ENCODE measurements around the gene PSMG1.

PSMG1 gene

GRCh38 chr21:39182016-39182415 lies 1.2 kb downstream of the PSMG1 start:
- peak; percentile 21 for DNase-seq (ENCODE audit: low read depth)
- no peak for TF ChIP-seq CTCF (conservative IDR thresholded peaks at IDR 0.05; ENCODE audit: low read depth, low read length)
- H3K4me3 ChIP-seq (ENCODE audit: low read depth, low read length): peak overlapping the region; percentile 93

- no peak for TF ChIP-seq CTCF (conservative IDR thresholded peaks at IDR 0.05; ENCODE audit: low read depth, low read length)
- H3K4me3 ChIP-seq (ENCODE audit: low read depth, low read length): no peak overlapping the region
These were observed 1.9 kb downstream of the PSMG1 start for GRCh38 chr21:39181205-39181818.

GRCh38 chr21:39180429-39181019 lies 2.7 kb downstream of the PSMG1 start:
- DNase-seq (ENCODE audit: low read depth): peak; percentile 36
- no peak overlapping the region for H3K4me3 ChIP-seq (ENCODE audit: low read depth, low read length)
- peak; percentile 38 for TF ChIP-seq CTCF (conservative IDR thresholded peaks at IDR 0.05; ENCODE audit: low read depth, low read length)

More at GRCh38 chr21:39181205-39181818, 1.9 kb downstream of the PSMG1 start:
- no peak for DNase-seq (ENCODE audit: low read depth)

- TF ChIP-seq CTCF (conservative IDR thresholded peaks at IDR 0.05; ENCODE audit: low read depth, low read length): no peak
- H3K4me3 ChIP-seq (ENCODE audit: low read depth, low read length): no peak overlapping the region
- DNase-seq (ENCODE audit: low read depth): no peak
These were observed 4.8 kb downstream of the PSMG1 start for GRCh38 chr21:39178421-39178820.

GRCh38 chr21:39176271-39176709 lies 7.0 kb downstream of the PSMG1 start:
- DNase-seq (ENCODE audit: low read depth): no peak
- H3K4me3 ChIP-seq (ENCODE audit: low read depth, low read length): no peak overlapping the region
- no peak for TF ChIP-seq CTCF (conservative IDR thresholded peaks at IDR 0.05; ENCODE audit: low read depth, low read length)

- no peak overlapping the region for H3K4me3 ChIP-seq (ENCODE audit: low read depth, low read length)
- TF ChIP-seq CTCF (conservative IDR thresholded peaks at IDR 0.05; ENCODE audit: low read depth, low read length): no peak
- DNase-seq (ENCODE audit: low read depth): no peak
These were observed 7.6 kb downstream of the PSMG1 start for GRCh38 chr21:39175665-39176064.

GRCh38 chr21:39175154-39175553 lies 8.1 kb downstream of the PSMG1 start:
- peak; percentile 44 for TF ChIP-seq CTCF (conservative IDR thresholded peaks at IDR 0.05; ENCODE audit: low read depth, low read length)
- peak; percentile 42 for DNase-seq (ENCODE audit: low read depth)
- no peak overlapping the region for H3K4me3 ChIP-seq (ENCODE audit: low read depth, low read length)

Measured in choroid plexus epithelial cell (primary cell).